Measurements from ENCODE around the gene BEND6. TPM values are rescaled to one million over a fixed set of nuclear protein-coding genes. Genes with fewer than 3 reads are reported as not detected.
"Not testable (repeated sequence)": the region's sequence is repeated elsewhere in the genome, so short reads cannot be mapped to it uniquely, and the experiment has no call there.

BEND6 gene
- total and polyA plus RNA-seq, 2 donors (not counting 1 experiment from before 2014, with no cell fraction given), result not detected

GRCh38 chr6:56999049-56999448 lies 44.1 kb downstream of the BEND6 start:
- Histone ChIP-seq H3K27me3 (replicated peaks in 1 of 4; ENCODE audit: control extremely low read depth in 1 of 4, control insufficient read depth in 3 of 4, insufficient read depth in 4 of 4, low read length in 3 of 4) (no peaks in the 10 kb centered on the region), H3K4me2 (replicated peaks; ENCODE audit: low read depth, low read length, poor library complexity, severe bottlenecking) (no peak overlapping the region), H3K36me3 (replicated peaks in 1 of 2; ENCODE audit: control extremely low read depth in 1 of 2, control insufficient read depth in 1 of 2, extremely low read depth in 1 of 2, insufficient read depth in 2 of 2, low read length in 1 of 2) (no peaks in the 10 kb centered on the region), H3K9ac (ENCODE audit: low read length) (no peak overlapping the region), H2AFZ (ENCODE audit: insufficient read depth, low read depth, low read length, poor library complexity, severe bottlenecking) (no peak overlapping the region), H3K9me3 (ENCODE audit: control extremely low read depth in 1 of 3, control insufficient read depth in 2 of 3, insufficient read depth in 1 of 3, low read length in 2 of 3) (peaks cover 0 to 12% (median 5%) of the 10 kb centered on the region in 3 donors), H3K27ac (ENCODE audit: low read length in 2 of 2) (no peak overlapping the region), H3K4me1 (ENCODE audit: control insufficient read depth in 2 of 2, insufficient read depth in 2 of 2, low read length in 2 of 2) (no peaks in the 10 kb centered on the region), H4K20me1 (ENCODE audit: control insufficient read depth, insufficient read depth, low read length, poor library complexity, severe bottlenecking) (no peaks in the 10 kb centered on the region), H3K79me2 (ENCODE audit: control insufficient read depth, insufficient read depth, low read length) (no peaks in the 10 kb centered on the region), H3K4me3 (ENCODE audit: control extremely low read depth in 1 of 5, extremely low read depth in 1 of 5, insufficient read depth in 1 of 5, low read depth in 2 of 5, low read length in 4 of 5) (no peak overlapping the region)
- intact Hi-C loops (cut with micrococcal nuclease), result no loop called here
- ATAC-seq (ENCODE audit: low read depth) (no peak), DNase-seq (no peak)
- Mint-ChIP-seq H3K4me1 (no peaks in the 10 kb centered on the region), H3K4me3 (no peak overlapping the region), H3K27ac (no peak overlapping the region), H3K27me3 (peaks cover 16% of the 10 kb centered on the region), H3K9me3 (ENCODE audit: insufficient read depth) (peaks cover 2% of the 10 kb centered on the region)
- TF ChIP-seq CTCF (IDR thresholded peaks at IDR 0.05), result no peak
- no peak for TF ChIP-seq EZH2 (IDR thresholded peaks at IDR 0.05; ENCODE audit: borderline replicate concordance, insufficient read depth, low read depth, low read length, poor library complexity, severe bottlenecking)
- ChIA-PET POLR2A (no interaction called here), CTCF (no interaction called here)

DNA sequence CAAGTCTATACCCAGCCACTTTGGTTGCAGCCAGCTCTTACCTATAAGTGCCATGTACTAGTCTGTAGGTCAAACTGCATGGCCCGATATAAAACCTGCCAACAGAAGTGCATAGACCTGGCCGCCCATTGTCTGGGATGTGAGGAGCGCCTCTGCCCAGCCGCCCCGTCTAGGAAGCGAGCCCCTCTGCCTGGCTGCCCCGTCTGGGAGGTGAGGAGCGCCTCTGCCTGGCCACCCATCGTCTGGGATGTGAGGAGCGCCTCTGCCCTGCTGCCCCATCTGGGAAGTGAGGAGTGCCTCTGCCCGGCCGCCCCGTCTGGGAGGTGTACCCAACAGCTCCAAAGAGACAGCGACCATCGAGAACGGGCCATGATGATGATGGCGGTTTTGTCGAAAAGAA lies 44.8 kb downstream of the BEND6 start:
- CTCF ChIA-PET, result not testable (repeated sequence)

More for the DNA sequence above, 44.8 kb downstream of the BEND6 start:
- H3K79me2 ChIP-seq (ENCODE audit: control insufficient read depth, insufficient read depth, low read length); H3K9ac ChIP-seq (ENCODE audit: low read length); H3K27me3 ChIP-seq (replicated peaks in 1 of 4; ENCODE audit: control extremely low read depth in 1 of 4, control insufficient read depth in 3 of 4, insufficient read depth in 4 of 4, low read length in 3 of 4); POLR2A ChIA-PET; H3K4me2 ChIP-seq (replicated peaks; ENCODE audit: low read depth, low read length, poor library complexity, severe bottlenecking); H3K4me3 ChIP-seq (ENCODE audit: control extremely low read depth in 1 of 5, extremely low read depth in 1 of 5, insufficient read depth in 1 of 5, low read depth in 2 of 5, low read length in 4 of 5); H3K4me1 Mint-ChIP-seq; intact Hi-C loops (cut with micrococcal nuclease); H3K27ac Mint-ChIP-seq; H3K4me1 ChIP-seq (ENCODE audit: control insufficient read depth in 2 of 2, insufficient read depth in 2 of 2, low read length in 2 of 2); ATAC-seq (ENCODE audit: low read depth); H4K20me1 ChIP-seq (ENCODE audit: control insufficient read depth, insufficient read depth, low read length, poor library complexity, severe bottlenecking); H3K9me3 Mint-ChIP-seq (ENCODE audit: insufficient read depth); H3K4me3 Mint-ChIP-seq; H2AFZ ChIP-seq (ENCODE audit: insufficient read depth, low read depth, low read length, poor library complexity, severe bottlenecking); H3K27ac ChIP-seq (ENCODE audit: low read length in 2 of 2); DNase-seq; H3K36me3 ChIP-seq (replicated peaks in 1 of 2; ENCODE audit: control extremely low read depth in 1 of 2, control insufficient read depth in 1 of 2, extremely low read depth in 1 of 2, insufficient read depth in 2 of 2, low read length in 1 of 2): not testable (repeated sequence)
- H3K9me3 ChIP-seq (ENCODE audit: control extremely low read depth in 1 of 3, control insufficient read depth in 2 of 3, insufficient read depth in 1 of 3, low read length in 2 of 3), result peaks cover 0 to 14% (median 5%) of the 10 kb centered on the region in 3 donors
- 99% methylated on average over 16 of the region's 18 CpGs for WGBS (ENCODE audit: insufficient coverage)
- H3K27me3 Mint-ChIP-seq, result peaks cover 17% of the 10 kb centered on the region

Measured in B cell (primary cell).